Measurements from ENCODE around the gene SDR42E1.

DNA sequence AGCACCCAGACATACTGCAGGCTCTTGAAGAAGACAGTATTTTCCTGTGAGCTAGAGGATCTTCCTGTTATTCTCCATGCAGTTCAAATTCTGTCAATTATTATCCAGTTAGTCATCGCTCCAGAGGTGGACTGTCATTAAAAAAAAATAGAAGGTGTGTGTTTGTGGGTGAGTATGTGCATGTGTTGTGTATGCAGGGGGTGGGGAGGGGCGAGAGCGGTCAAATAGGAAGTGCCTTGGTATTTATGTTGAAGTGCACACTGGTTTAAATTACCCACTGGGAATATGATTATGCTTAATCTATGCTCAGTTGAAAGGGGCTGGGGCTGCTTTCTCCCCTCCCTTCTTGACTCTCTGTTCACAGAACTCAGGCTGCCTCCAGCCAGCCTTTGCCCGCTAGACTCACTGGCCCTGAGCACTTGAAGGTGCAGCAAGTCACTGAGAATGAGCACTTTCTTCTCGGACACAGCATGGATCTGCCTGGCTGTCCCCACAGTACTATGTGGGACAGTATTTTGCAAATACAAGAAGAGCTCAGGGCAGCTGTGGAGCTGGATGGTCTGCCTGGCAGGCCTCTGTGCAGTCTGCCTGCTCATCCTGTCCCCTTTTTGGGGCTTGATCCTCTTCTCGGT lies 23.8 kb upstream of the SDR42E1 start, which contains the start of gene HSD17B2:
- TF ChIP-seq, protein P1, sequence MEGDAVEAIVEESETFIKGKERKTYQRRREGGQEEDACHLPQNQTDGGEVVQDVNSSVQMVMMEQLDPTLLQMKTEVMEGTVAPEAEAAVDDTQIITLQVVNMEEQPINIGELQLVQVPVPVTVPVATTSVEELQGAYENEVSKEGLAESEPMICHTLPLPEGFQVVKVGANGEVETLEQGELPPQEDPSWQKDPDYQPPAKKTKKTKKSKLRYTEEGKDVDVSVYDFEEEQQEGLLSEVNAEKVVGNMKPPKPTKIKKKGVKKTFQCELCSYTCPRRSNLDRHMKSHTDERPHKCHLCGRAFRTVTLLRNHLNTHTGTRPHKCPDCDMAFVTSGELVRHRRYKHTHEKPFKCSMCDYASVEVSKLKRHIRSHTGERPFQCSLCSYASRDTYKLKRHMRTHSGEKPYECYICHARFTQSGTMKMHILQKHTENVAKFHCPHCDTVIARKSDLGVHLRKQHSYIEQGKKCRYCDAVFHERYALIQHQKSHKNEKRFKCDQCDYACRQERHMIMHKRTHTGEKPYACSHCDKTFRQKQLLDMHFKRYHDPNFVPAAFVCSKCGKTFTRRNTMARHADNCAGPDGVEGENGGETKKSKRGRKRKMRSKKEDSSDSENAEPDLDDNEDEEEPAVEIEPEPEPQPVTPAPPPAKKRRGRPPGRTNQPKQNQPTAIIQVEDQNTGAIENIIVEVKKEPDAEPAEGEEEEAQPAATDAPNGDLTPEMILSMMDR (conservative IDR thresholded peaks at IDR 0.05) = no peak
- no peak for TF ChIP-seq ZFX (IDR thresholded peaks at IDR 0.05)
